ENCODE results near the gene RAB27A.

RAB27A gene

DNA sequence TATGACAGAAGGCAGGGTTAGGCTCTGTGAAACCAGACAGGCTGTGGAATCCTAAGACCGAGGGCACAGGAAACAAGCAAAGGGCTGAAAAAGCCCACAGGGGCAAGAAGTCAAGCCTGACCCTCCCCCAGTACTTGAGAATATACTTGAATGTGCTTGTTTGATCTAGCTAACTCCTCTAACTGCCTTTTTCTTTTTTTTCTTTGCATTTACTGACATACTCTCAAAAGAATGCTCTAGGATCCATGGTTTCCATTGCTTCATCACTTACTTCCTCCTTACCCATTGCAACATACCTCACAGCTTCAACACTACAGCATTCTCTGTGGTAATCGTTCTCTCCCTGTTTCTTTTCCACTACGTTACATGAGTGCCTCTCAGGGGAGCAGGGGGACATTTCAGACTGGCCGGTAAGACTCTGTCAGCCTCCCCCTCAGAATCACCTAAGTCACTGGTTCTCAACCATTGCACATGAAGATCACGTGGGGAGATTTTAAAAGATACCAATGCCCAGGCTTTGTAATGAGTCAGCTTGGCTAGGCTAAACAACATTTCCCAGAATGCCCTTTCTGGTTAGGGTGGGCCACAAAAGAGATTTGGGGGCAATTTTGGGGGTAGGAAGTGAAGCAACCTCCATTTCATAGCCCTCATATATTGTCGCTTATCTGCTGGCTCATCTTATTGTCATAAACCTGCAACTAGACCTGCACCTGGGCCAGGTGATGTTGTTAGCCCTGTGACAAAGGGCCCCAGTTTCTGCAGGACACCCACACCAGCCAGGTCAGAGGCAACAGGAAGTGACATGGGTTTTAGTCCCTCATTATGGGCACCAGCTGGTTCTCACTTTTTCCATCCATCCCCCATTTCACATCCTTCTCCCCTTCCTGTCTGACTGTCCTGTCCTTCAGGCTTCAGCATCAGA is 68.3 kb downstream of the RAB27A start:
- DNase-seq (ENCODE audit: low read depth) = peak; percentile 93

DNA sequence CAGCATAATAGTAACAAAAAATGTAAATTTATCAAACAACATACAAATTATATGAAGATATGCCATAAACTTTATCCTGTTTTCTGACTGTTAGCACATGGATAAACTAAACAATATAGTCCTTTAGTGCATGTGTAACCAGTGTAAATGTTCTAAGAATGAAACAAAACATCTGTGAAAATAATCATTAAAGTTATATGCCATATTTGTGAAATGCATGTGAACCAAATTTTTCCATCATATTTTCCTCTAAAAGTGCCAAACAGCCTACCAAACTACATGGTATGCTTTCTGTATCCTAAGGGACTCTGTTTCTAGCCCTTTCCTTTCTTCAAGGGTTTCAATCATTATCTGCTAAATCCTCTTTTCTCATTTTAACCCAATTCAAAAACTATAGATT is 69.0 kb downstream of the RAB27A start:
- no peak for DNase-seq (ENCODE audit: low read depth)

DNA sequence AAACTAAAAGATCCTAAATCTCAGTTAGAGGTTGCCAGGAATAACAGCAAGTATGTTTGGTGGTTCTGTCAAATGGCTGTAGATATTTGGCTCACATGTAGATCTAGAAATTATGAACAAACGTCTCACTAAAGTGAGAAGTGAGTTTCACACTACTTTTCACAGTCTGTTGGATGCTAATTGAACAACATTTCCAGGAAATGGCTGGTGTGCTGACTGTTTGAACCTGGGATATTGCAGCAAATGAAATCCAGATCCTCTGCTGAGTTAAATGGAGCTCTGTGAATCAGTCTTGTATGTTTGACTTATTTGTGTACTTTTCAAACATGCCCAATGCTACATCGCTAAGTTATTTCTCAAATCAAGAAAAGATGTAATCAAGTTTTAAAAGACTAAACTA is 71.6 kb downstream of the RAB27A start:
- no peak for DNase-seq (ENCODE audit: low read depth)

DNA sequence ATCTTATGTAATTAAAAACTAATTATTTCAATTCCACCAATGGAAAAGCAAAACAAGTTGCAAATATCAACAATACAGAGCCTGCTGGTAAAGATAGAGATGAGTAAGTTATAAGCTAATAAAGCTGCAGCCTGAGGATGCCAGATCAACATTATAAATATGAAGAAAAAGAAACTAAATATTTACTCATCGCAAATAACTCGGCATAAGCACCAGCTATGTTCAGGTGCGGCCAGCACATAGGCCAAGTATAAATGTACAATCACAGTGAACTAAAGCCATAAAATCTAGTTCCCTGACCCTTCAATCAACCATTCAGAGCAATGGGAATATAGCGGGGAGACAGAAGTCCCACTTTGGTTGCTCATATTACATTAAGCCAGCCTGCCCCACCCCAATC is 85.1 kb downstream of the RAB27A start:
- no peak for DNase-seq (ENCODE audit: low read depth)

DNA sequence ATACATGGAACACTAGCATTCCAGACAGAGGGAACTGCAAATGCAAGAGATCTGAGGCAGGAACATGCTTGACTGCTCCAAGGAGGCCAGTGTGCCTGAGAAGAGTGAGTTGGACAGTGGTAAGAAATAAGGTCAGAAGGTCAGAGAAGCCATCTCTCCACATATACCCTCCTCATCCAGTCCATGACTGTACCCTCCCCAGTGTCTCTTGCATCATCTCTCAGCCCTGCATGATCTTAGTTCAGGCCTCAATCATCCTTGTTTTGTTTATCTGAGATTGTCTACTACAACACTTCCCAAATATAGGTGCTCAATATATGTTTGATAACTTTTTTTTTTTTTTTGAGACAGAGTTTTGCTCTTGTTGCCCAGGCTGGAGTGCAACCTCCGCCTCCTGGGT is 87.4 kb downstream of the RAB27A start:
- DNase-seq (ENCODE audit: low read depth) = no peak

DNA sequence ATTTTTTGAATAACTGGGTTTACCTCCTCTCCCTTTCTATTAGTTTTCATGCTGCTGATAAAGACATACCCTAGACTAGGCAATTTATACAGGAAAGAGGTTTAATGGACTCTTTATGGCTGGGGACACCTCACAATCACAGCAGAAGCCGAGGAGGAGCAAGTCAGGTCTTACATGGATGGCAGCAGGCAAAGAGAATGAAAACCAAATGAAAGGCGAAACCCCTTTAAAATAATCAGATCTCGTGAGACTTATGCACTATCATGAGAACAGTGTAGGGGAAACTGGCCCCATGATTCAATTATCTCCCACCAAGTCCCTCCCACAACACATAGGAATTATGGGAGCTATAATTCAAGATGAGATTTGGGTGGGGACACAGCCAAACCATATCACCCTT is 90.9 kb downstream of the RAB27A start:
- no peak for DNase-seq (ENCODE audit: low read depth)

DNA sequence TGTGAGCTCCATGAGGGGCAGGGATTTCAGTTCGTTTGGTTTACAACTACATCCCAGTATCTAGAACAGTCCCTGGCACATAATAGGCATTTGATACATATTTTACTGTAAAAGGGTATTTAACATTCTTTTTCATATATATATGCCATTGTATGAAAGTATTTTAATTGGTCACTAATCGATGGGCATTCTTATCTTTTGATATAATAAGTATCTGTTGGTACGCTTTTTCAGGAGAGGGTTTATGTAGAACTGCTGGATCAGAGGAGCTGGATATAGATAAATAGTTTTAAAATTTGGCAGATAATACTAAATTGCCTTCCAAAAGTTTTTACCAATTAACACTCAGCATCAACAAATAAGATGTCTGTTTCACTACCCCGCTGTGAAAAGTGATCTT is 91.9 kb downstream of the RAB27A start:
- DNase-seq (ENCODE audit: low read depth) = no peak

DNA sequence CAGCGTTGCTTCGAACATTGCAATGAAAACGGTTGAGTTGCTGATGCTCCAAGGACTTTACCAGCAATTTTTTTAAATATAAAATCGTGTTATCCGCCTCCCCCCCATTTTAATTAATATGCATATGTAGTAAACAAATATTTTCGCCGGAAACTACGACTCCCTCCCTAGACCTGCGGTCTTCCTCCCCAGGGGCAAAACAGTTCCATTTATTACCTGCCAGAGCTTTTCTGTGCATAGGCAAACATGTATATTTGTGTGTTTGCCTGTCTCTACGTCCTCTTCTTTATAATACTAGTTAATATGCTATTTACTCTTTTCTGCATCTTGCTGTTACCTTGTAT is 92.3 kb downstream of the RAB27A start:
- DNase-seq (ENCODE audit: low read depth) = no peak

DNA sequence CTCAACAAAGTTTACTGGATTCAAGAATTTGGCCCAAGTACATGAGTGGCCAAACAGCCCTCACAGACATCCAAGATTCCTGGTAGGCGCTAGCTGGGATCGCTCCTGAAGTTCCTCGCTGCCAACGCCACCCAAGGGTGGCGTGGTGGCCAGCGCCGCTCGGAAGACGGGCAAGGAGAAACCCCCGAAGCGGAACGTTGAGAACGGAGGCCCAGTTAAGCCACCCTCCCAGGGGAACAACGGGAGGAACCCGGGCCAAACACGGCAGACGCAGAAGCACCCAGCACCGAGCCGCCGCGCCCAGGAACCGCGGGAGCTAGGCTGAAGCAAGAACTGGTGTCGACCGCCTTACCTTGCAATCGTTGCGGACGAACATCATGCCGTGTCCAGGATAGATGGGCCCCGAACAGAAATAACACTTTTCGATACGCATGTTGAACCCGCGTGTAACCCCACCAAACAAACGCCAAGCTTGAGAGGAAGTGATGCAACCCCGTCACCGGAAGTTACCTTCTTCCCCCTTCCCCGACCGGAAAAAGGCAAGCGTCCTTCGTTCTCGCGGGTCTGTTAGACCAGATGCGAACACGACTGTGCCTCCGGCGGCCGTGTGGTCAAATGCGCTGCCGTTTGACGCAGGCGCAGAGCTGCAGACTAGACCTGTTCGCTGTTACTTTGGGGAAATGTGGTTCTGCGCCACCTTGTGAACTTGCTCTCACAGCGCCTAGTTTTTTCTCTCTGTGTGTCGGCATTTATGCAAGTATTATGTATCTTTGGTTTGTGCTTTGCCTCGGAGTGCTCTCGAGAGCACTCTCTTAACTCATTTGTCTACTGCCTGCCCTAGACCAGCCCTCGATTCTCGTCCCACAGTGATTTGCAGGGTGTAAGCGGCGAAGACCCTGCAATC is 92.9 kb downstream of the RAB27A start, which contains the start of gene RSL24D1:
Gene RSL24D1, minus strand, starts transcription at position 484 of the 904 bp plus-strand sequence. Its CDS starts 51 bp downstream, at position 433.
- DNase-seq (ENCODE audit: low read depth) = peak; percentile 99

DNA sequence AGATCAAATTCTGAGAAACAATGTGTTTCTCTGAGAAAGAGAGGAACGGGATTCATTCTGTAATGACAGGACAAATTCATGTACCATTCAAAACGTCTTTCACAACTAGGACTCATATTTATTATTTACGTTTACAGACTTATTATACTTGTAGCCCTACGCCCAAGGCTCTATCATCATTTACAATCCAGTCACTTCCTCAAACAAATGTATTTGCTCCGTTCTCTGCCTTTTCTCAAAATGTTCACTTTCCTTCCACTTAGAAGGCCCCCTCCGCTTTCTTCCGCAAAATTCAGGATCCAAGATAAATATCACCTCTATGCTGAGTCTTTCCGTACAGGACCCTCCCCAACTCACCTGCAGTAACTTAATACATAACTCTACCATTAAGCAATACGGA is 93.6 kb downstream of the RAB27A start:
- peak; percentile 4 for DNase-seq (ENCODE audit: low read depth)

DNA sequence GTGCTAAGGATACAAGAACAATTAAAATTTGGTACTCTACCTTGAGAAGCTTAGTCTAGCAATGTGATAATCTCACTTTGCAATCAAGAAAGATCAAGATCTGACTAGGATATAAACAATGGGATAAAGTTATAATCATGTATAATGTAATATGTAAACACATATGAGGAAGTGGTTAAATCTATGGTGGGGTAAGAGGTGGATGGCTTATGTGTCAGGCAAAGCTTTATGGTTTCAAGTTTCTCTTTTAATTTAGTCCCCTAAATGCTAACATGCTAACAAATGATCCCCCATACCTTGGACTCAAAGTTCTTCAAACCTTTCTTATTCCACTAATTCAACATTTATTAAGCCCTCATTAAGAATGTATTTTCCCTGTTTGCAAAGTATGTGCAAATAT is 95.4 kb downstream of the RAB27A start:
- no peak for DNase-seq (ENCODE audit: low read depth)

DNA sequence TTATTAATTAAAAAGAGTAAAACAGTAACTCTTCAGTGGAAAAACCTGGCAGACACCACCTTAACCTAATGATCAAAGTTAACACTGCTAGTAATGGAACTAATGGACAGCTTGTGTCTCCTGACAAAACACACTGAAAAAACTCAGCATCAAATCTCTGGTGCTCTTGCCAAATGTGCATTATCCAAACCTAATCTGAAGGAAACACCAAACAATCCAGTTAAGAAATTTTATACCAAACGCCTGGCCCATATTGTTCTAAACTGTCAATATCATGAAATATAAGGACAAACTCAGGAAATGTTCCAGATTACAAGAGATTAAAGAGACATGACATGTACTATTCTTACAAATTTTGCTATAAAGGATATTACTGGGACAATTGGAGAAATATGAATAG is 103.3 kb downstream of the RAB27A start:
- no peak for DNase-seq (ENCODE audit: low read depth)

DNA sequence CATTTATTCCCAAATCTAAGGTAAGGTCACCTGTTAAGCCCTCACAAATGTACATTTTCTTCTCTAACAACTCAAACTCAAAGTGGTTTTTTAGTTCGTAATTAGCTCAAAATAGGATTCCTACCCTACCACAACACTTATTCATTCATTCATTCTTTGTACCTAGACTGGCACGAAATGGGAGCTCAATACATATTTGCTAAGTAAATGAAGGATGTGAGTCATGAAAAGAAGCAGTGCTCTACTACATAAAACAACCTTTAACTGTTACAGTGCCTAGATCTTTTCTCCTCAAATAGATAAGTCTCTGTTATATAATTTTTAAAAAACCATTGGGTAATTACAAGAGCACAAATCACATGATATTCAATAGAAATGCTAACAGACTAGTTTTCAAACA is 105.9 kb downstream of the RAB27A start:
- peak; percentile 15 for DNase-seq (ENCODE audit: low read depth)

DNA sequence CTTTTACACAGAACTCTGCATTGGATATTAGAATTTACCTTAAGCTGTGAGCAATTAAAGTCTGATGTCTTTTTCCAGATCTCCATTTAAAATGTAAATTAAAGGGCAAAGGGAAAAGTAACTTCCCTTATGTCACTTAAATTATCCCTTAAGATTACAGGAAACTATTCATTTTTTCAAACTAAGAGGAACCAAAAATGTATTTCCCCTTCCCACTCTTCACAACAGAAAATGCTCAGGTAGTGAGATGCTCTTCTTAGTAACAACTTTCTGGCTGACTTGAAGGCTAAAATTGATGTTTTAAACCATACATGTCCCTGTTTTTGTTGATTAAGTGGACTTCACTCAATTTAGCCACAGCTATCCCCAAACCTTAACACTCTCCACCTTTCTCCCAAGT is 110.5 kb downstream of the RAB27A start:
- DNase-seq (ENCODE audit: low read depth) = no peak

DNA sequence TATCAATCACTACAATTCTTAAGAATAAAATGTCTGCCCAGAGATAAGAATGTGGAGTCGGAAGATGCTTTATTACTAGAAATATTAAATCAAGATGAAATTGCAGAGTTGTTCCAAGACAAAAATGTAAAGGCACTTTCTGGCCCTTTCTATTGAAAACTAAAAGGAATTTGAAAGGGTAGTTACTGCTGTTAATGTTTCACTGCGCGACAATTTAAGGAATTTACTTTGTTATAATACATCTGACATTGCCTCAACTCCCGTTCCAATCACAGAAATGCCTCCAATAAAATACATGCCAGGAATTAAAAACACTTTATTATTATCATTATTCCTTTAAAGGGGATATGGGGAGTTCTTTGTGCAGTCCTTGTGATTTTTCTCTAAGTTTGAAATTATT is 119.3 kb downstream of the RAB27A start:
- no peak for DNase-seq (ENCODE audit: low read depth)

DNA sequence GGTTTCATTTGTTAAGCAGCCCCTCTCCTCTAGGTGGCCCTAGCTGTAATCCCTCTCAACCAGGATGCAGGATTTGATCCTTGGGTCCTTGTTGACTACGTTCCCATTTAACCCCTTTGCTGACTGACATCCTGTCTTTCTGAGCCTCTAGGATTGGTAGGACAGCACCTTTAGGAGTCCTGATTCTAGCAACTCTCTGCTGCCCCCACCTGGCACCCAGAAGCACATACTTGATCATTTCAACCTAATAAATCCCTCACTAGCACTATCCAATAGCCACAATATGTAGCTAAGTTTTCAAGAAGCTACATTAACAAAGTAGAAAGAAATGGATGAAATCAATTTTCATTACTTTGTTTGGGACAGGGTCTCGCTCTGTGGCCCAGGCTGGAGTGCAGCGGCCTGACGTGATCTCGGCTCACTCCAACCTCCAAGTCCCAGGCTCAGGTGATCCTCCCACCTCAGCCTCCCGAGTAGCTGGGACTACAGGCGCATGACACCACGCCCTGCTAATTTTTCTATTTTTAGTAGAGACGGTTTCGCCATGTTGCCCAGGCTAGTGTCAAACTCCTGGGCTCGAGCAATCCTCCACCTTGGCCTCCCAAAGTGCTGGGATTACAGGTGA is 121.2 kb downstream of the RAB27A start:
- peak; percentile 72 for DNase-seq (ENCODE audit: low read depth)

DNA sequence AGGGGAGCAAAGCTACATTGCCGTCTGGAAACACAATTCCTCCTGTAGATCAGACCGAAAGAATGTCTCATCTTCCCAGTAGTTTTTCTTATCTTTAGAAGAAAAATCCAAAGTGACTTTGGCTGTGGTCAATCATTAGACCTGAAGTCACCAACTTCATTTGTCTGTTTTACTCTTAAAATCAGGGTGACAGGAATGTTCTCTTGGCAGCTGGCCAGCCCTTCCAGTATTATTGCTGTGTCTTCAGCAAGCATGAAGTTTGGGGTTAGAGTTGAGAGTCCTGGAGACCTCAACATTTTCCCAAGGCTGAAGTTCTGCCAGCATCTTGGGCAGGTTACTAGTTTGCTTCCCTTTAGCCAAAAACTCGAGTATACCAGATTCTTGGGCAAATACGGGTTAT is 125.3 kb downstream of the RAB27A start:
- DNase-seq (ENCODE audit: low read depth) = peak; percentile 3
